ENCODE measurements around the gene SSTR3.
"Not testable (repeated sequence)": the region's sequence is repeated elsewhere in the genome, so short reads cannot be mapped to it uniquely, and the experiment has no call there.

Gene SSTR3

GRCh38 chr22:37235897-37236607, 23.8 kb upstream of the SSTR3 start:
- no peak for TF ChIP-seq CTCF (IDR thresholded peaks at IDR 0.05; ENCODE audit: extremely low read depth, missing control alignments)
- DNase-seq (ENCODE audit: low spot score): no peak

GRCh38 chr22:37234736-37235711, 22.7 kb upstream of the SSTR3 start:
- TF ChIP-seq CTCF (IDR thresholded peaks at IDR 0.05; ENCODE audit: extremely low read depth, missing control alignments): no peak
- DNase-seq (ENCODE audit: low spot score): no peak

- no peak for DNase-seq (ENCODE audit: low spot score)
- TF ChIP-seq CTCF (IDR thresholded peaks at IDR 0.05; ENCODE audit: extremely low read depth, missing control alignments): no peak
Measured at GRCh38 chr22:37233751-37234631, 21.7 kb upstream of the SSTR3 start.

- not testable (repeated sequence) for DNase-seq (ENCODE audit: low spot score)
Measured at GRCh38 chr22:37233371-37233750, 21.1 kb upstream of the SSTR3 start.

GRCh38 chr22:37232140-37232998, 20.1 kb upstream of the SSTR3 start:
- no peak for DNase-seq (ENCODE audit: low spot score)
- TF ChIP-seq CTCF (IDR thresholded peaks at IDR 0.05; ENCODE audit: extremely low read depth, missing control alignments): no peak

- no peak for DNase-seq (ENCODE audit: low spot score)
- no peak for TF ChIP-seq CTCF (IDR thresholded peaks at IDR 0.05; ENCODE audit: extremely low read depth, missing control alignments)
Measured at GRCh38 chr22:37231406-37232139, 19.3 kb upstream of the SSTR3 start.
